Duodenal mucosa (tissue), 2 donors: Measurements from ENCODE around the gene LONRF2.

ENCODE experiments used
- H3K27ac ChIP-seq: one replicate; pipeline ENCODE4 v1.7.0; 2013; ENCODE audit warnings: low read depth, low read length
- H3K27me3 ChIP-seq, 2 donors: one replicate each; pipeline ENCODE4 v1.7.0; 2013; ENCODE audit warnings: low read length in 2 of 2, control low read depth in 1 of 2; ENCODE audit not compliant: insufficient read depth in 2 of 2, control insufficient read depth in 1 of 2
- H3K36me3 ChIP-seq, 2 donors: one replicate each; pipeline ENCODE4 v1.7.0; 2013; ENCODE audit warnings: low read length in 2 of 2, control low read depth in 1 of 2; ENCODE audit not compliant: insufficient read depth in 2 of 2, control insufficient read depth in 1 of 2
- H3K4me1 ChIP-seq, 2 donors: one replicate each; pipeline ENCODE4 v1.7.0; 2013; ENCODE audit warnings: low read length in 2 of 2, control low read depth in 1 of 2; ENCODE audit not compliant: insufficient read depth in 2 of 2, control insufficient read depth in 1 of 2
- H3K4me3 ChIP-seq, 2 donors: one replicate each; pipeline ENCODE4 v1.7.0; 2013; ENCODE audit warnings: low read length in 2 of 2, low read depth in 1 of 2
- H3K9ac ChIP-seq, 2 donors: one replicate each; pipeline ENCODE4 v1.7.0; 2013; ENCODE audit warnings: low read length in 2 of 2, low read depth in 1 of 2
- H3K9me3 ChIP-seq, 2 donors: one replicate each; pipeline ENCODE4 v1.7.0; 2013; ENCODE audit warnings: low read length in 2 of 2, control low read depth in 1 of 2; ENCODE audit not compliant: control insufficient read depth in 1 of 2

The LONRF2 gene

DNA sequence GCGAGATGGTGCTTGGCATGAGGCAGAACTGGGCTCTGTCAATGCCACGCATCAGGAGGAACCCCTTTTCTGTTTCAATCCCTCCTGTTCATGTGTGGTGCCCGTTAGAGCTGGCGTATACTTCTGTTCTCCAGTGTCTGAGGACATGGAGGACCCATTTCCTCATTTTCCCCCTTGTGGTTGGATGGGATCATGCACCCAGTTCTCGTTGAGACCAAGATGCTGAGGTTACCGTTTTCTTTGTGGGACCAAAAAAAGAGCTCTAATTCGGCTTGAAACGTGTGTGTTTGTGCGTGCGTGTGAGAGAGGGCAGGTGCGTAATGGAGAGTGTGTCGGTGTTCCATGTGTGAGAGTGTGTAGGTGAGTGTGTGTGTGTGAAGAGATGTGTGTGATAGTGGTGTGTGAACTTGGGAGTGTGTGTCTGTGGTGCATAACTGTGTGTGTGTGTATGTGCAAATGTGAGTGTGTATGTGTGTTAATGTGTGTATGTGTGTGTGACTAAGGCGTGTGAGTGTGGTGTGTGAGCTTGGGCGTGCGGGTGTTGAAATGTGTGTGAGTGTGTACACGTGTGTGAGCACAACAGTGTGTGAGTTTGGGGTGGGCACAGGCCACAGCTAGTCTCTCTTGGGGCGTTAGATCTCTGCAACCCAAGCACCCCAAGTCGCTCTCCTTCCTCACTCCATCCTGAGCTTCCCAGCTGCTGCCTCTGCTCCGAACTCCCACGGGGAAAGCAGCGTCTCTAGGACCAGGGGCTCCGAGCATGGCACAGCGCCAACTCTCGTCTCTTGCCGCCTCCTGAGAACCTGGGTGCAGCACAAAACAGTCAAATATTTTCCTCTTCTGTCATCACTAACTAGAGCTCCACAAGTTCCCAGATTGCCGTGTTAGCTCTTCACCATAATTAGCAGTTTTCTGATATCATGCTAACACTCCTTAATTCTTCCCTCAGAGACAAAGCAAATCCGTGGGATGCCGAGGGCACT lies 75.8 kb downstream of the LONRF2 start:
- Histone ChIP-seq H3K9me3 (no peaks in the 10 kb centered on the region), H3K27me3 (no peaks in the 10 kb centered on the region), H3K9ac (no peak overlapping the region), H3K4me1 (peaks cover 0 to 7% of the 10 kb centered on the region in 2 donors), H3K36me3 (no peaks in the 10 kb centered on the region), H3K4me3 (no peak overlapping the region), H3K27ac (no peak overlapping the region)

DNA sequence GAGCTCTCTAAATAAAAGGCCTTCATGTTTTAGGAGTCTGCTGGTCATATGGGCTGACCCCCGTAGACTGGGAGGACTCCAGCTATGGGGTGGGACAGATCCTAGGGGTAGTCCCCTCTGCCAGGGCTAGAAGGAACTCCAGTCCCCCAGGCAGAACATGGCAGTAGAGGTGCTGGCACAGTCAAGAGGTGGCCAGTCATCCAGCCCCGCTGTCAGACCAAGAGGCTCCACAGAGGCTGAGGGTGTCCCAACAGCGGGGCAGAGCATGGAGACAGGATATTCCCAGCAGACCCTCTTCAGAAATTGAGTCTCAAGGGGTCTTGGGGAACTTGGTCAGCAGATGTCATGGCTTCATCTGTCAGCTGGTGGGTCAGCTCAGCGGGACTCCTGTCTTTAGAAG lies 76.6 kb downstream of the LONRF2 start:
- Histone ChIP-seq H3K4me1 (peaks cover 0 to 7% of the 10 kb centered on the region in 2 donors), H3K4me3 (no peak overlapping the region), H3K36me3 (no peaks in the 10 kb centered on the region), H3K9ac (no peak overlapping the region), H3K9me3 (no peaks in the 10 kb centered on the region), H3K27ac (no peak overlapping the region), H3K27me3 (no peaks in the 10 kb centered on the region)

GRCh38 chr2:100244881-100245605 lies 77.3 kb downstream of the LONRF2 start:
- no peak overlapping the region for H3K9ac ChIP-seq
- H3K27ac ChIP-seq = no peak overlapping the region
- H3K36me3 ChIP-seq = no peaks in the 10 kb centered on the region
- peaks cover 0 to 7% of the 10 kb centered on the region in 2 donors for H3K4me1 ChIP-seq
- no peaks in the 10 kb centered on the region for H3K27me3 ChIP-seq
- no peak overlapping the region for H3K4me3 ChIP-seq
- no peaks in the 10 kb centered on the region for H3K9me3 ChIP-seq

DNA sequence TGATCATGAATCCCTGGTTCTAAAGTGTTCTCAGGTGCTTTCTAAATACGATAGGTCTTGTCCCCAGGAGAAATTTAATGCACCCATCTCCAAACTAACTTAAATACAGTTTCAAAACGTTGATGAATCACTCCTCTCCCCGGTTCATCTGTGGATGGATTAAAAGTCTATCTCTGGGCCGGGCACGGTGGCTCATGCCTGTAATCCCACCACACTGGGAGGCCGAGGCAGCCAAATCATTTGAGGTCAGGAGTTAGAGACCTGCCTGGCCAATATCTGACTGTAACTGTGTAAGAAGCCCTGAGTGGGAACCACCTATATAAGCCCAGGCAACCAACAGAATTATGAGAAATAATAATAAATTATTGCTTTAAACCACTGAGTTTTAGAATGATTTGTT lies 78.7 kb downstream of the LONRF2 start:
- H3K4me1 ChIP-seq = peaks cover 0 to 7% of the 10 kb centered on the region in 2 donors
- no peak overlapping the region for H3K9ac ChIP-seq
- no peak overlapping the region for H3K4me3 ChIP-seq
- H3K9me3 ChIP-seq = no peaks in the 10 kb centered on the region
- no peaks in the 10 kb centered on the region for H3K27me3 ChIP-seq
- H3K27ac ChIP-seq = no peak overlapping the region
- no peaks in the 10 kb centered on the region for H3K36me3 ChIP-seq

- H3K9me3 ChIP-seq = no peaks in the 10 kb centered on the region
- no peak overlapping the region for H3K27ac ChIP-seq
- H3K36me3 ChIP-seq = no peaks in the 10 kb centered on the region
- no peak overlapping the region for H3K4me3 ChIP-seq
- no peak overlapping the region for H3K9ac ChIP-seq
- H3K27me3 ChIP-seq = no peaks in the 10 kb centered on the region
- H3K4me1 ChIP-seq = peaks cover 0 to 7% of the 10 kb centered on the region in 2 donors
Measured at GRCh38 chr2:100242891-100243619, 79.2 kb downstream of the LONRF2 start.

GRCh38 chr2:100242476-100242875 lies 79.8 kb downstream of the LONRF2 start:
- no peaks in the 10 kb centered on the region for H3K36me3 ChIP-seq
- H3K27me3 ChIP-seq = no peaks in the 10 kb centered on the region
- H3K9me3 ChIP-seq = no peaks in the 10 kb centered on the region
- H3K9ac ChIP-seq = no peak overlapping the region
- peaks cover 0 to 7% of the 10 kb centered on the region in 2 donors for H3K4me1 ChIP-seq
- no peak overlapping the region for H3K27ac ChIP-seq
- no peak overlapping the region for H3K4me3 ChIP-seq

DNA sequence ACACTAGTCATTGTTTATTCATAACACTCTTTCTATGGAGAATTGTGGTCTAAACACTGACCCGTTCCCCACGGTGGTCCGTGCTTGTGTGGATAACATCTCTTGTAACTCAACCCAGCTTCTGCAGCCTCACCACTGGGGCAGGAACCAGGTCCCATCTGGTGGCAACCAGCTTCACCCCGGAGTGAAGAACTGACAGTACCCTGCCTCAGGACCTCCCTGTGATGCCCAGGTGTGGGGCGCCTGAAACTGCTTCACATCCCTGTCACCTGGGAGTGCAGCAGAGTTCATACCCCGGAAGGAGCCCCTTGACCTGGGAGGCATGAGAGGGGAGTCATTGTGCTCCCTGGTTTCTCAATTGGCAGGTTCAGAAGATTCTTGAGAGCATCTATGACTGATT lies 81.1 kb downstream of the LONRF2 start:
- H3K9me3 ChIP-seq = no peaks in the 10 kb centered on the region
- H3K36me3 ChIP-seq = no peaks in the 10 kb centered on the region

GRCh38 chr2:100240386-100240785 lies 81.9 kb downstream of the LONRF2 start:
- Histone ChIP-seq H3K9me3 (no peaks in the 10 kb centered on the region), H3K9ac (no peak overlapping the region), H3K4me3 (no peak overlapping the region), H3K4me1 (peaks cover 0 to 7% of the 10 kb centered on the region in 2 donors), H3K27ac (no peak overlapping the region), H3K36me3 (no peaks in the 10 kb centered on the region), H3K27me3 (no peaks in the 10 kb centered on the region)

More for the DNA sequence above, 81.1 kb downstream of the LONRF2 start:
- Histone ChIP-seq H3K27me3 (no peaks in the 10 kb centered on the region), H3K27ac (no peak overlapping the region), H3K4me1 (peaks cover 0 to 7% of the 10 kb centered on the region in 2 donors), H3K4me3 (no peak overlapping the region), H3K9ac (no peak overlapping the region)

DNA sequence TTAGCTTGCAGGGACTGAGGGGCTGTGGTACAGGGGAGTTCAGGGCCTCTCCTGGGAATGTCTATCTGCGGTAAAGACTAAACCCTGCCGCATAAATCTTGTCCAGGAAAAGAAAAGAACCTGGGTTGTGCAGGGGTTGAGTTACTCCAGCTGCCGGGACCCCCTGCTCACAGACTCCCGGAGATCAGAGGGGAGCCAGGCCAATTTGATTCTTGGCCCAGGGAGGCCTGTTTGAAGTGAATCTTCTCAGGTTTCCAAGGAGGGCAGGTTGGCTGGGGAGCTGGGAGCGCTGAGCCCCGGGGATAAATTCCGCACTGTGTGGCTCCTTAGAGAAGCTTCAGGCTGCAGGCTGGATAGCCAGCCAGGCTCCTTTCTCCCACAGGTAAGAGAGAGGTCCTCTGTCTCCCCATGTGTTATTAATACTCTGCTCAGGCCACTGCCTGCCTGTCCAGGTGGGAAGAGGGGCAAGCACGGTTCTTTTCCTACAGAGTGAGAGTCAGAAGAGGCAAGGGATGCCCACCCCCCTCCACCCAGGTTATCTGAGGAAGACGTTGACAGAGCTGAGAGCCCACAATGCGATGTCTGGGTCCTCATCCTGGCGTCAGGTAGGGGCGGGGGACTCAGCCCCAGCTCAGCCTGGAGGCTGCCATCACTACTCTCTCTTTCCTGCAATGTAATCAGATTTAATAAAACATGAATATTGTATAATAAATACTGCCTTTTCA lies 82.7 kb downstream of the LONRF2 start:
- H3K4me3 ChIP-seq = no peak overlapping the region
- H3K27me3 ChIP-seq = no peaks in the 10 kb centered on the region

More for the DNA sequence above, 82.7 kb downstream of the LONRF2 start:
- peaks cover 0 to 7% of the 10 kb centered on the region in 2 donors for H3K4me1 ChIP-seq
- no peak overlapping the region for H3K9ac ChIP-seq
- H3K9me3 ChIP-seq = no peaks in the 10 kb centered on the region
- H3K27ac ChIP-seq = no peak overlapping the region
- H3K36me3 ChIP-seq = no peaks in the 10 kb centered on the region
